GM18907 (cell line): ENCODE results near the gene TANGO2.

ENCODE experiments used
- ATAC-seq: cut with Tn5 transposase; IDR thresholded peaks from one replicate; pipeline ENCODE4 v1.9.1; 2021; ENCODE audit warnings: mild to moderate bottlenecking, moderate library complexity; ENCODE audit not compliant: unreplicated experiment

TANGO2 gene

GRCh38 chr22:19982991-19983578 is 37.8 kb upstream of the TANGO2 start:
- no peak for ATAC-seq

DNA sequence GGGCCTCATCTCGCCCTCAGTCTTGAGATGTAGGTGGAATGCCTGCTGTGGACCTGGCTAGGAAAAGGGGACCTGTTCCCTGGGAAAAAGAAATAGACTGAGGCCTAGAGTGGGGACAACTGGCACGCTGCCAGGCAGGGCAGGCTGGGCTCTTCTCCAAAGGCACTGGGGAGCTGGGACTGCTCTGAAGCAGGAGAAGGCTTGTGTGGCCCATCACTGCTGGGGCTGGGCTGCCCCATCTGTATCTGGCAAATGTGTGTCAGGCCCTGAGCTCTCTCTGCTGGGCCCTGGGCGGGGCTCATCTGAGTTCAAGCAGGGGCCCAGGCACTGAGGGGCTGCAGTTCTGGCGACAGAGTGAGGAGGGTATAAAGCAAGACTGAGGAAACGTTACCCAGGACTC is 37.2 kb upstream of the TANGO2 start:
- ATAC-seq, result no peak

GRCh38 chr22:19984201-19984753 is 36.6 kb upstream of the TANGO2 start:
- no peak for ATAC-seq

GRCh38 chr22:19984851-19985811 is 35.8 kb upstream of the TANGO2 start:
- ATAC-seq, result no peak

DNA sequence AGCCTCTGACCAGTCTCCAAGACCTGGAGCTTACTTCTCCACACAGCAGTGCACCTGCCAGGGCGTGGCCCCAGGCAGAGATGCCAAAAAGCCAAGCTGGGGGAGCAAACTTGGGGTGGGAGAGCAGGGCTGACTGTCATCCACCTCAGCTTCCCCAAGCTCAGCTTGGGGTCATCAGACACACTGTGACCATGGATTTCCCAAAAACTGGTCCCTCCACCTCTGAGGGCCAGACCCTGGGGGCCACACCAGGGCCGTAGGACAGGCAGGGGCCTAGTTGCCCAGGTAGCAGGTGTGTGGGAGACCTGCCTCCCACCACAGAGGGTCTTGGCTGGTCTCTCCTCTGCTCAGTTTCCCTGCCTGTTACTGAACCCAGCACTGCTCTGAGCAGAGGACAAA is 34.9 kb upstream of the TANGO2 start:
- no peak for ATAC-seq

- peak; percentile 48 for ATAC-seq
Measured at GRCh38 chr22:19986410-19987341, 34.2 kb upstream of the TANGO2 start.

GRCh38 chr22:19987394-19988306 is 33.3 kb upstream of the TANGO2 start:
- ATAC-seq, result no peak

- no peak for ATAC-seq
Measured at GRCh38 chr22:19988331-19988808, 32.5 kb upstream of the TANGO2 start.

GRCh38 chr22:19988965-19989724 is 31.8 kb upstream of the TANGO2 start:
- no peak for ATAC-seq

GRCh38 chr22:19989725-19990067 is 31.2 kb upstream of the TANGO2 start:
- no peak for ATAC-seq

- ATAC-seq, result no peak
Measured at GRCh38 chr22:19990188-19990587, 30.7 kb upstream of the TANGO2 start.

DNA sequence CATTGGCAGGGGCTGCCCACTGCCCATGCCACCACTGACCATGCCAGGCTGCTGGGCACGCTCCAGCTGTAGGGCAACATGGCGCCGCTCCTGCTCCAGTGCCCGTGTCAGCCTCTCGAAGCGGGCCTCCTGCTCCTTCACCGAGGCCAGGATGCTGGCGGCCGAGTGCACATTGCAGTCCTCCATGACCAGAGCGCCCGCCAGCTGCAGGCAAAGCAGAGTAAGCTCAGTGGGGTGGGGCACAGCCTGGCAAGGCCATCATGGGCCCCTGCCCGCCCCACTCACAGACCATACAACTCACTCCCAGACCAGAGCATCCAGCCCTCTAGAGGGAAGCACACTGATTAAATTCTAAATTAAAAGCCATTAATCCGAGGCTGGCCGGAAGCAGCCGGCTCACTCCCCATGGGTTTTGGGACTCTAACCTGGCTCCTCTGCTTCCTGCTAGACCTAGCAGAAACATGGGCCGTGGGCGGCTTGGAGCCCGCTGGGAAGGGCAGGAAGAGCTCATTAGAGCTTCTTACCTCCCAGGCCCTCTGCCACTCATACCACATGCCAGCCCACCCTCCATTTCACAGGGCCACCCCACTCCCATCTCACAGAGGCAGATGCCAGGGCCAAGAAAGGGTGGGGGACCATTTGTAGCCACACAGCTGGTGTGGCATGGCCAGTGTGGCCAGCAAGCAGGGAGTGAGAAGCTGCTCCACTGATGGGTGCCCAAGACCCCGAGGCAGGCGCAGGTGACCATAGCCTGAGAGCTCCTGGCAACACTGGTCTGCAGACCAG is 30.1 kb upstream of the TANGO2 start:
- ATAC-seq, result no peak

DNA sequence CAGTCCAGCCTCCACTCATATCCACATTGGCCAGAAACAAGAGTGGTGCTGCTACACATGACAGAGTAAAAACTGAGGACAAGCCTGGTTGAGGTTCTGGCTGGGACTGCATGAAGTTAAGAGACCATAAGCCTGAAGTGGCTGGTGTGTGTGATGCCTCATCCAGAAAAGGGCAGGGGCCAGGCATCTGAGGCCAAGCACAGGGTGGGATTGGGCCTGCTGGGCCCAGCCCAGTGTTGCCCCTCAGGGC is 29.6 kb upstream of the TANGO2 start:
- ATAC-seq, result no peak

- ATAC-seq, result no peak
Measured at GRCh38 chr22:19991645-19992451, 29.1 kb upstream of the TANGO2 start.

- ATAC-seq, result no peak
Measured at GRCh38 chr22:19992481-19992911, 28.4 kb upstream of the TANGO2 start.

- no peak for ATAC-seq
Measured at GRCh38 chr22:19992921-19993355, 28.0 kb upstream of the TANGO2 start.

DNA sequence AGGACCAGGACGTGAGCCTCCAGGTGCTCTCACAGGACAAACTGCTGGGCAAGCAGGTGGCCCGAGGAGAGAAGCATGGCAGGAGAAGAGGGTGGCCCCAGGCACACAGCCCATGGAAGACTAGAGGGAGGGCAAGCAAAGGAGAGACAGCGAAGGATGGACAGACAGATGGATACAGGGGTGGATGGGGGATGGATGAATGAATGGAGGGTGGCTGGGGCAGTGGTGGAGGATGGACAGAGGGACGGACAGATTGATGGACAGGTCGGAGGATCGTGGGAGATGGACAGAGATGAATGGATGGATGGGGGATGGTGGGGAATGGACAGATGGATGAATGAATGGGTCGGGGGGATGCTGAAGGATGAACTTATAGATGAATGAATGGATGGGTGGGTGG is 27.0 kb upstream of the TANGO2 start:
- no peak for ATAC-seq
